ENCODE results near the gene TOX3. TPM values are rescaled to one million over a fixed set of nuclear protein-coding genes. Genes with fewer than 3 reads are reported as not detected.

TOX3 gene
- total RNA-seq, 1 experiment from 2014 or later = 20.2 TPM

- no CpG with 5 or more reads among the region's 3 CpGs for WGBS (ENCODE audit: extremely low coverage, insufficient read length, low lambda C conversion rate)
- no peak overlapping the region for H4K5ac ChIP-seq (ENCODE audit: insufficient read length, low read depth, low read length)
- peaks cover 8% of the 10 kb centered on the region; the same call in 1 of the 2 replicates for H3K79me2 ChIP-seq (ENCODE audit: insufficient read depth, low read length)
- H2BK5ac ChIP-seq (ENCODE audit: insufficient read length, low read length) = no peak overlapping the region
- H2AFZ ChIP-seq (ENCODE audit: low read length) = no peak overlapping the region
- no peak overlapping the region for H2BK15ac ChIP-seq (ENCODE audit: low read depth, low read length)
- no peaks in the 10 kb centered on the region for H3K9me3 ChIP-seq (ENCODE audit: control insufficient read depth, low read depth, low read length)
- no peak overlapping the region for H2AK5ac ChIP-seq (ENCODE audit: insufficient read length, low read length)
- H3K27me3 ChIP-seq (ENCODE audit: insufficient read depth, low read length) = no peaks in the 10 kb centered on the region
- TF ChIP-seq CTCF (conservative IDR thresholded peaks at IDR 0.05) = no peak
- H3T11ph ChIP-seq (ENCODE audit: low read length) = no peak overlapping the region
- H3K23ac ChIP-seq (ENCODE audit: insufficient read length, low read depth, low read length) = no peak overlapping the region
- H3K36me3 Mint-ChIP-seq (ENCODE audit: insufficient read depth in 1 of 3, low read depth in 3 of 3) = peaks cover 7 to 26% (median 8%) of the 10 kb centered on the region in 3 experiments; a peak in 6 of 7 replicates
- H3K27ac ChIP-seq (ENCODE audit: insufficient read length, low read depth, low read length) = no peak overlapping the region
- no peak overlapping the region for H3K18ac ChIP-seq (ENCODE audit: insufficient read length, low read depth, low read length)
- no peaks in the 10 kb centered on the region for H4K20me1 ChIP-seq (ENCODE audit: control insufficient read depth, insufficient read depth, insufficient read length)
- peaks cover 6% of the 10 kb centered on the region for H3K79me1 ChIP-seq (ENCODE audit: insufficient read depth, low read depth, low read length, poor library complexity, severe bottlenecking)
- peak overlapping the region; percentile 18 for H3K9ac ChIP-seq (ENCODE audit: extremely low read depth, insufficient read length, low read length)
- peak overlapping the region in 1 of 3 experiments; percentile 23; a peak in 1 of 7 replicates for H3K27ac Mint-ChIP-seq
- H2BK20ac ChIP-seq (ENCODE audit: low read depth, low read length, poor library complexity, severe bottlenecking) = no peak overlapping the region
- H3K14ac ChIP-seq (ENCODE audit: insufficient read depth, low read length) = no peak overlapping the region
- H4K91ac ChIP-seq (ENCODE audit: insufficient read length, low read depth, low read length) = no peak overlapping the region
- no peak overlapping the region for H3K4ac ChIP-seq (ENCODE audit: low read depth, low read length)
- no peak for DNase-seq
- H2BK120ac ChIP-seq (ENCODE audit: low read depth, low read length, poor library complexity, severe bottlenecking) = no peak overlapping the region
- H3K27me3 Mint-ChIP-seq (ENCODE audit: low read depth) = no peaks in the 10 kb centered on the region
- H3K4me1 Mint-ChIP-seq = peaks cover 60 to 78% of the 10 kb centered on the region in 2 experiments
- H3K4me2 ChIP-seq (ENCODE audit: insufficient read depth, insufficient read length, low read length) = no peak overlapping the region
- no peaks in the 10 kb centered on the region for H3K9me3 Mint-ChIP-seq
- H3K56ac ChIP-seq (ENCODE audit: insufficient read length, low read depth, low read length) = no peak overlapping the region
- H3K23me2 ChIP-seq (ENCODE audit: insufficient read length, low read depth, low read length, poor library complexity, severe bottlenecking) = no peaks in the 10 kb centered on the region
- no peak overlapping the region for H3K4me3 Mint-ChIP-seq
- H4K8ac ChIP-seq (replicated peaks; ENCODE audit: insufficient read length, low read depth, low read length) = no peak overlapping the region
- peaks cover 23% of the 10 kb centered on the region; the same call in 1 of the 2 replicates for H3K4me1 ChIP-seq (ENCODE audit: insufficient read depth, low read length)
- no peak overlapping the region for H2BK12ac ChIP-seq (ENCODE audit: insufficient read length, low read depth, low read length)
These were observed 20.1 kb downstream of the TOX3 start for GRCh38 chr16:52526830-52527229.

Data from H9 (cell line).